H1 (cell line): ENCODE data around the gene PIGK. TPM values are rescaled to one million over a fixed set of nuclear protein-coding genes. Genes with fewer than 3 reads are reported as not detected.

Experiments
- CTCF ChIA-PET: fragments of 300-600 bp; sonication (Branson Sonifier 250); formaldehyde crosslinking; loops from one replicate; lab custom pipeline; 2021; ENCODE audit not compliant: partially characterized antibody; lab: Charles Lee
- POLR2A ChIA-PET: fragments of 300-600 bp; sonication (Branson Sonifier 250); formaldehyde crosslinking; loops from one replicate; lab custom pipeline; 2021; ENCODE audit warnings: inconsistent platforms; ENCODE audit not compliant: partially characterized antibody; lab: Charles Lee
- DNase-seq, 2 experiments: peaks; one replicate each; pipeline versions ENCODE4 v3.0.0 to v3.0.0-alpha.2; 2010 to 2022; ENCODE audit warnings: low spot score in 2 of 2, low read depth in 1 of 2, mixed read lengths in 1 of 2
- FAIRE-seq: peaks from 2 replicates; lab custom pipeline; 2011; peaks lifted over from hg19 to GRCh38; lab: Jason Lieb, UNC
- H2AFZ ChIP-seq: 2 replicates; pipeline ENCODE4 v1.8.1; 2012; ENCODE audit warnings: low read length, inconsistent platforms
- H2AK5ac ChIP-seq: 2 replicates; pipeline ENCODE4 v1.6.1; 2013; ENCODE audit warnings: low read depth, low read length
- H2BK120ac ChIP-seq: replicated peaks from 2 replicates; pipeline ENCODE3; 2013; ENCODE audit warnings: low read depth, low read length, inconsistent platforms
- H2BK12ac ChIP-seq: 2 replicates; pipeline ENCODE4 v1.6.1; 2013; ENCODE audit warnings: low read depth, low read length
- H2BK15ac ChIP-seq: 2 replicates; pipeline ENCODE4 v1.6.1; 2013; ENCODE audit warnings: low read length
- H2BK20ac ChIP-seq: 2 replicates; pipeline ENCODE4 v1.6.1; 2013; ENCODE audit warnings: low read length
- H2BK5ac ChIP-seq: 2 replicates; pipeline ENCODE4 v1.6.1; 2013; ENCODE audit warnings: low read depth, low read length
- H3K14ac ChIP-seq: 2 replicates; pipeline ENCODE4 v1.6.1; 2013; ENCODE audit warnings: inconsistent platforms; ENCODE audit not compliant: insufficient read length
- H3K18ac ChIP-seq: 2 replicates; pipeline ENCODE4 v1.6.1; 2013; ENCODE audit warnings: low read length; ENCODE audit errors: extremely low read depth
- H3K23ac ChIP-seq: 2 replicates; pipeline ENCODE4 v1.6.1; 2013; ENCODE audit warnings: inconsistent platforms; ENCODE audit not compliant: insufficient read length
- H3K23me2 ChIP-seq: 2 replicates; pipeline ENCODE4 v1.6.1; 2013; ENCODE audit warnings: low read depth, low read length
- H3K27ac ChIP-seq: 2 replicates; pipeline ENCODE4 v1.6.1; 2011; ENCODE audit warnings: low read depth, low read length, inconsistent platforms
- H3K27me3 ChIP-seq, 4 experiments: replicated peaks in 1 of 4; 1 replicate in 1 of 4; 2 replicates in 3 of 4; pipeline versions ENCODE4 v1.6.1 to v1.8.1; 2011 to 2013; ENCODE audit warnings: low read length in 3 of 4, mild to moderate bottlenecking in 3 of 4, inconsistent platforms in 2 of 4, mixed read lengths in 2 of 4, moderate library complexity in 1 of 4; ENCODE audit not compliant: control insufficient read depth in 3 of 4, insufficient read depth in 3 of 4; ENCODE audit errors: extremely low read depth in 1 of 4
- H3K36me3 ChIP-seq, 4 experiments: 2 replicates each; pipeline versions ENCODE4 v1.6.1 to v1.8.1; 2011 to 2013; ENCODE audit warnings: mild to moderate bottlenecking in 4 of 4, low read length in 3 of 4, moderate library complexity in 2 of 4, control low read depth in 1 of 4, inconsistent platforms in 1 of 4; ENCODE audit not compliant: insufficient read depth in 4 of 4, control insufficient read depth in 2 of 4
- H3K4ac ChIP-seq: replicated peaks from 2 replicates; pipeline ENCODE3; 2013; ENCODE audit warnings: low read length, low read depth, mixed read lengths, inconsistent platforms; ENCODE audit not compliant: insufficient read length
- H3K4me1 ChIP-seq, 4 experiments: replicated peaks in 1 of 4; 1 replicate in 1 of 4; 2 replicates in 3 of 4; pipeline versions ENCODE4 v1.6.1 to v1.8.1; 2011 to 2013; ENCODE audit warnings: low read length in 3 of 4, inconsistent platforms in 2 of 4, mixed read lengths in 1 of 4; ENCODE audit not compliant: insufficient read depth in 4 of 4, control insufficient read depth in 3 of 4
- H3K4me2 ChIP-seq, 2 experiments: 2 replicates each; pipeline versions ENCODE4 v1.6.1 to v1.8.1; 2011 to 2013; ENCODE audit warnings: low read depth in 2 of 2, low read length in 2 of 2, control low read depth in 1 of 2, inconsistent platforms in 1 of 2, mild to moderate bottlenecking in 1 of 2; ENCODE audit not compliant: insufficient read depth in 1 of 2
- H3K4me3 ChIP-seq, 4 experiments: fragments of 200-600, 300-600 bp in 1 of 4; sonication (generic), shearing (Covaris generic), sonication (Bioruptor Twin) in 1 of 4; 2 replicates each; pipeline versions ENCODE4 v1.5.1 to v1.8.1; 2011 to 2016; ENCODE audit warnings: low read length in 4 of 4, low read depth in 3 of 4, control low read depth in 2 of 4, inconsistent platforms in 2 of 4, mild to moderate bottlenecking in 2 of 4, mixed read lengths in 1 of 4, moderate library complexity in 1 of 4; ENCODE audit not compliant: insufficient read depth in 2 of 4; ENCODE audit errors: extremely low read depth in 1 of 4
- H3K56ac ChIP-seq: replicated peaks from 2 replicates; pipeline ENCODE3; 2013; ENCODE audit warnings: low read depth, mild to moderate bottlenecking, mixed read lengths, low read length, inconsistent platforms; ENCODE audit not compliant: insufficient read length
- H3K79me1 ChIP-seq: 2 replicates; pipeline ENCODE4 v1.6.1; 2013; ENCODE audit warnings: low read depth, low read length, control low read depth
- H3K79me2 ChIP-seq, 2 experiments: 2 replicates each; pipeline versions ENCODE4 v1.6.1 to v1.8.1; 2012 to 2013; ENCODE audit warnings: low read length in 2 of 2, mild to moderate bottlenecking in 2 of 2, inconsistent platforms in 1 of 2; ENCODE audit not compliant: insufficient read depth in 2 of 2, control insufficient read depth in 1 of 2
- H3K9ac ChIP-seq, 4 experiments: replicated peaks in 1 of 4; 1 replicate in 1 of 4; 2 replicates in 3 of 4; pipeline versions ENCODE4 v1.6.1 to v1.8.1; 2011 to 2013; ENCODE audit warnings: low read depth in 3 of 4, low read length in 3 of 4, control low read depth in 2 of 4, mild to moderate bottlenecking in 2 of 4, moderate library complexity in 2 of 4, inconsistent platforms in 1 of 4; ENCODE audit errors: extremely low read depth in 1 of 4
- H3K9me3 ChIP-seq, 2 experiments: 2 replicates each; pipeline versions ENCODE4 v1.6.1 to v1.8.1; 2012 to 2013; ENCODE audit warnings: mild to moderate bottlenecking in 2 of 2, moderate library complexity in 2 of 2, control low read depth in 1 of 2, inconsistent platforms in 1 of 2, low read depth in 1 of 2, low read length in 1 of 2, mixed read lengths in 1 of 2; ENCODE audit not compliant: insufficient read depth in 2 of 2
- H4K20me1 ChIP-seq, 2 experiments: replicated peaks in 1 of 2; 2 replicates each; pipeline versions ENCODE3 to v1.8.1; 2011 to 2013; ENCODE audit warnings: inconsistent platforms in 2 of 2, low read length in 2 of 2, mild to moderate bottlenecking in 1 of 2; ENCODE audit not compliant: insufficient read depth in 2 of 2, control insufficient read depth in 1 of 2
- H4K5ac ChIP-seq: 2 replicates; pipeline ENCODE4 v1.6.1; 2013; ENCODE audit warnings: low read length, low read depth, mixed read lengths, inconsistent platforms; ENCODE audit not compliant: insufficient read length
- H4K8ac ChIP-seq: 2 replicates; pipeline ENCODE4 v1.8.0; 2013; ENCODE audit warnings: mild to moderate bottlenecking, moderate library complexity, low read length, inconsistent platforms; ENCODE audit not compliant: insufficient read depth; ENCODE audit errors: extremely low read depth
- H4K91ac ChIP-seq: replicated peaks from 2 replicates; pipeline ENCODE3; 2013; ENCODE audit warnings: low read length, mixed read lengths, inconsistent platforms; ENCODE audit not compliant: insufficient read length
- CBX5 ChIP-seq: fragments of 300-800, 300-1000 bp; sonication (generic); IDR thresholded peaks from 2 replicates; pipeline ENCODE4 v1.7.1; 2016; ENCODE audit warnings: antibody characterized with exemption, low read length, low read depth
- CBX8 ChIP-seq: fragments of 300-800, 300-1000 bp; sonication (generic); IDR thresholded peaks from 2 replicates; pipeline ENCODE4 v1.7.1; 2016; ENCODE audit warnings: low read depth, low read length, borderline replicate concordance
- EP300 ChIP-seq, 2 experiments: IDR thresholded peaks; 1 replicate in 1 of 2; 2 replicates in 1 of 2; pipeline ENCODE4 v1.6.1; 2011 to 2012; ENCODE audit warnings: low read depth in 2 of 2, low read length in 2 of 2, mild to moderate bottlenecking in 2 of 2, borderline replicate concordance in 1 of 2, inconsistent platforms in 1 of 2, moderate library complexity in 1 of 2
- FOSL1 ChIP-seq: IDR thresholded peaks from 2 replicates; pipeline ENCODE4 v1.6.1; 2011; ENCODE audit warnings: mild to moderate bottlenecking, low read depth, low read length, moderate library complexity; ENCODE audit not compliant: insufficient read depth
- POU5F1 ChIP-seq: IDR thresholded peaks from 2 replicates; pipeline ENCODE4 v1.6.1; 2011; ENCODE audit warnings: low read depth, mild to moderate bottlenecking, low read length, moderate library complexity
- SIN3A ChIP-seq, 2 experiments: IDR thresholded peaks in 1 of 2; conservative IDR thresholded peaks in 1 of 2; 2 replicates each; pipeline ENCODE4 v1.6.1; 2011 to 2012; ENCODE audit warnings: low read length in 2 of 2, improper control_type of control experiment in 1 of 2, low read depth in 1 of 2, mild to moderate bottlenecking in 1 of 2
- SIRT6 ChIP-seq: IDR thresholded peaks from one replicate; pipeline ENCODE4 v1.7.1; 2012; ENCODE audit warnings: low read length, inconsistent platforms
- SP2 ChIP-seq: IDR thresholded peaks from 2 replicates; pipeline ENCODE4 v1.6.1; 2012; ENCODE audit warnings: mild to moderate bottlenecking, low read length, inconsistent platforms
- SUZ12 ChIP-seq: fragments of 200-600 bp; sonication (generic); IDR thresholded peaks from 2 replicates; pipeline ENCODE4 v1.6.1; 2012; ENCODE audit warnings: mild to moderate bottlenecking, inconsistent platforms, low read length, moderate library complexity, mixed read lengths
- WGBS, 2 experiments: shearing (Covaris generic) in 1 of 2; methylation state at CpG; one replicate each; pipeline versions ENCODE4 v1.1.6 to v1.1.7; 2013 to 2015; ENCODE audit warnings: low lambda C conversion rate in 2 of 2, mixed read lengths in 2 of 2, inconsistent platforms in 1 of 2, low coverage in 1 of 2, missing lambda C conversion rate in 1 of 2; ENCODE audit not compliant: insufficient replicate concordance in 2 of 2, insufficient coverage in 1 of 2, insufficient read length in 1 of 2; ENCODE audit errors: extremely low coverage in 1 of 2, missing lambda C conversion rate in 1 of 2; 5-methylcytosine and 5-hydroxymethylcytosine counted together
- polyA plus RNA-seq, 7 experiments: library from polyadenylated mRNA; depleted of rRNA in 3 of 7; stranded (reverse) in 5 of 7; unstranded in 2 of 7; fragments of >200 nt in 5 of 7; fragments of 200-250 nt in 2 of 7; gene quantifications; 1 replicate in 5 of 7; 2 replicates in 1 of 7; 4 replicates in 1 of 7; pipeline versions ENCODE4 v1.2.1 to v1.2.3, GENCODE V29; 2011 to 2013; ENCODE audit warnings: missing spikeins in 2 of 7, mixed read lengths in 2 of 7
- total RNA-seq: library from RNA; stranded (reverse); fragmentation: NEBNext Ultra II Directional; extraction: Animal tissue kit (Norgen Biotek cat#: 25700); gene quantifications from 2 replicates; pipeline ENCODE4 v1.2.1, GENCODE V29; 2021

Gene PIGK
- total and polyA plus RNA-seq, 2 of the 8 experiments (the other 6 are each of a cell fraction or from before 2014, with no cell fraction given) = 5.6 to 23.2 TPM

- WGBS, 2 experiments = 88% methylated on average over 3 of the region's 3 CpGs; no CpG with 5 or more reads in 1 of the 2 experiments
- H3K4me2 ChIP-seq = no peak overlapping the region
- CTCF ChIA-PET = interaction anchor here (0.9 to 1.2 kb wide), 3 partner anchors 9 to 210 kb away, joined by 3 read pairs; no protein-coding TSS in a partner anchor
Observed at GRCh38 chr1:77239311-77239710, 20.1 kb upstream of the PIGK start.

More at GRCh38 chr1:77239311-77239710, 20.1 kb upstream of the PIGK start:
- Histone ChIP-seq H3K27me3 (no peaks in the 10 kb centered on the region), H3K9ac (no peak overlapping the region), H3K79me1 (no peaks in the 10 kb centered on the region), H2BK15ac (no peak overlapping the region), H4K5ac (no peak overlapping the region), H2AK5ac (no peak overlapping the region), H2BK12ac (no peak overlapping the region), H3K9me3 (peaks cover 0 to 3% of the 10 kb centered on the region in 2 experiments; a peak in 1 of 4 replicates), H2BK120ac (no peak overlapping the region), H2AFZ (no peak overlapping the region), H3K23me2 (no peaks in the 10 kb centered on the region), H3K79me2 (no peaks in the 10 kb centered on the region), H3K4ac (no peak overlapping the region), H3K56ac (no peak overlapping the region), H2BK5ac (no peak overlapping the region), H4K20me1 (no peaks in the 10 kb centered on the region), H3K27ac (no peak overlapping the region), H3K18ac (no peak overlapping the region), H2BK20ac (no peak overlapping the region), H3K36me3 (no peaks in the 10 kb centered on the region), H3K23ac (no peak overlapping the region), H3K4me3 (no peak overlapping the region), H4K8ac (no peak overlapping the region), H4K91ac (no peak overlapping the region), H3K14ac (no peak overlapping the region), H3K4me1 (no peaks in the 10 kb centered on the region)
- TF ChIP-seq CBX8 = no peak
- no peak for TF ChIP-seq POU5F1
- no peak for TF ChIP-seq SIN3A (conservative IDR thresholded peaks at IDR 0.05 in 1 of 2, IDR thresholded peaks at IDR 0.05 in 1 of 2; ENCODE audit: low read depth in 1 of 2, low read length in 2 of 2)
- no peak for TF ChIP-seq CBX5
- TF ChIP-seq SP2 = no peak
- no peak for TF ChIP-seq FOSL1
- TF ChIP-seq SUZ12 = no peak
- TF ChIP-seq EP300 (IDR thresholded peaks at IDR 0.05; ENCODE audit: borderline replicate concordance in 1 of 2, low read depth in 2 of 2, low read length in 2 of 2) = no peak
- no peak for TF ChIP-seq SIRT6
- FAIRE-seq (no peak), DNase-seq (no peak)
- POLR2A ChIA-PET = interaction anchor here (0.7 to 1.0 kb wide), 2 partner anchors 20 to 207 kb away, joined by 4 read pairs; partner anchors contain the start of gene PIGK
